OCI-LY1 (cell line): Measurements from ENCODE around the gene NR6A1.

Experiments
- H2AFZ ChIP-seq: fragments of 200-600 bp; sonication (generic), shearing (Covaris generic); 2 replicates; pipeline ENCODE4 v1.6.0; 2014; ENCODE audit warnings: antibody characterized with exemption, mild to moderate bottlenecking, low read length
- H3F3A ChIP-seq: fragments of 200-600 bp; sonication (generic), shearing (Covaris generic); 2 replicates; pipeline ENCODE4 v1.6.0; 2014; ENCODE audit warnings: mild to moderate bottlenecking, antibody characterized with exemption, low read length, moderate library complexity; ENCODE audit not compliant: insufficient read depth
- H3K27ac ChIP-seq: fragments of 200-600 bp; sonication (generic); 2 replicates; pipeline ENCODE4 v1.5.1; 2014; ENCODE audit warnings: low read length, mixed run types, mild to moderate bottlenecking, low read depth; ENCODE audit not compliant: poor library complexity, severe bottlenecking
- H3K27me3 ChIP-seq: fragments of 200-600 bp; sonication (generic); 2 replicates; pipeline ENCODE4 v1.6.0; 2014; ENCODE audit warnings: antibody characterized with exemption, mild to moderate bottlenecking, low read length, moderate library complexity; ENCODE audit not compliant: insufficient read depth
- H3K36me3 ChIP-seq: fragments of 200-600 bp; sonication (generic); 2 replicates; pipeline ENCODE4 v1.6.1; 2014; ENCODE audit warnings: mild to moderate bottlenecking, antibody characterized with exemption, low read length, moderate library complexity, mixed read lengths; ENCODE audit not compliant: insufficient read depth
- H3K4me1 ChIP-seq: fragments of 200-600 bp; sonication (generic); 2 replicates; pipeline ENCODE4 v1.5.1; 2014; ENCODE audit warnings: mild to moderate bottlenecking, low read length, moderate library complexity; ENCODE audit not compliant: insufficient read depth, severe bottlenecking
- H3K4me2 ChIP-seq: fragments of 200-600 bp; sonication (generic), shearing (Covaris generic); 2 replicates; pipeline ENCODE4 v1.6.1; 2014; ENCODE audit warnings: low read length
- H3K4me3 ChIP-seq: fragments of 200-600 bp; sonication (generic); 2 replicates; pipeline ENCODE4 v1.5.1; 2014; ENCODE audit warnings: low read length, low read depth, mild to moderate bottlenecking, mixed read lengths; ENCODE audit not compliant: poor library complexity, severe bottlenecking
- H3K79me2 ChIP-seq: fragments of 200-600 bp; shearing (Covaris generic); 2 replicates; pipeline ENCODE4 v1.6.1; 2016; ENCODE audit warnings: mixed run types, low read length, mixed read lengths; ENCODE audit not compliant: insufficient read depth
- H3K9ac ChIP-seq: fragments of 200-600 bp; sonication (generic), shearing (Covaris generic); 2 replicates; pipeline ENCODE4 v1.6.1; 2014; ENCODE audit warnings: mild to moderate bottlenecking, low read length, mixed read lengths
- H3K9me2 ChIP-seq: fragments of 200-600 bp; sonication (generic), shearing (Covaris generic); 2 replicates; pipeline ENCODE4 v1.6.1; 2014; ENCODE audit warnings: low read depth, mild to moderate bottlenecking, low read length, mixed read lengths
- H3K9me3 ChIP-seq: fragments of 200-600 bp; shearing (Covaris generic); 2 replicates; pipeline ENCODE4 v1.6.1; 2014; ENCODE audit warnings: low read length, mixed read lengths
- H4K20me1 ChIP-seq: fragments of 200-600 bp; sonication (generic), shearing (Covaris generic); 2 replicates; pipeline ENCODE4 v1.6.0; 2016; ENCODE audit warnings: mild to moderate bottlenecking, low read length; ENCODE audit not compliant: insufficient read depth
- CTCF ChIP-seq: fragments of 200-600 bp; sonication (generic), shearing (Covaris generic); IDR thresholded peaks from 2 replicates; pipeline ENCODE4 v1.5.1; 2017; ENCODE audit warnings: mild to moderate bottlenecking, antibody characterized with exemption, low read length, moderate library complexity, mixed read lengths
- EZH2 ChIP-seq: fragments of 200-600 bp; sonication (generic), shearing (Covaris generic); IDR thresholded peaks from 2 replicates; pipeline ENCODE4 v1.8.0; 2017; ENCODE audit warnings: borderline replicate concordance, mixed run types, mild to moderate bottlenecking, antibody characterized with exemption, low read length, moderate library complexity, mixed read lengths

Gene NR6A1

GRCh38 chr9:124805186-124805585 is 34.1 kb upstream of the NR6A1 start:
- Histone ChIP-seq H3K36me3 (0 out of 2 replicates have a peak, but pooled peaks cover 3% of the 10 kb centered on the region), H3K79me2 (no peaks in the 10 kb centered on the region), H3K27me3 (no peaks in the 10 kb centered on the region), H4K20me1 (no peaks in the 10 kb centered on the region), H3K9me3 (no peaks in the 10 kb centered on the region), H3F3A (no peaks in the 10 kb centered on the region), H3K4me3 (no peak overlapping the region), H3K4me1 (peaks cover 7% of the 10 kb centered on the region), H2AFZ (no peak overlapping the region), H3K9ac (no peak overlapping the region), H3K4me2 (no peak overlapping the region), H3K27ac (no peak overlapping the region), H3K9me2 (no peaks in the 10 kb centered on the region)
- TF ChIP-seq CTCF (no peak), EZH2 (no peak)

GRCh38 chr9:124803911-124804310 is 32.8 kb upstream of the NR6A1 start:
- Histone ChIP-seq H3K4me1 (peaks cover 9% of the 10 kb centered on the region), H3K4me3 (no peak overlapping the region), H3K9ac (no peak overlapping the region), H3K27ac (no peak overlapping the region), H4K20me1 (no peaks in the 10 kb centered on the region), H3K9me3 (no peaks in the 10 kb centered on the region), H3F3A (no peaks in the 10 kb centered on the region), H2AFZ (no peak overlapping the region), H3K4me2 (no peak overlapping the region), H3K27me3 (no peaks in the 10 kb centered on the region), H3K9me2 (no peaks in the 10 kb centered on the region), H3K36me3 (no peaks in the 10 kb centered on the region; the same call in 1 of the 2 replicates), H3K79me2 (no peaks in the 10 kb centered on the region)
- no peak for TF ChIP-seq CTCF
- no peak for TF ChIP-seq EZH2

DNA sequence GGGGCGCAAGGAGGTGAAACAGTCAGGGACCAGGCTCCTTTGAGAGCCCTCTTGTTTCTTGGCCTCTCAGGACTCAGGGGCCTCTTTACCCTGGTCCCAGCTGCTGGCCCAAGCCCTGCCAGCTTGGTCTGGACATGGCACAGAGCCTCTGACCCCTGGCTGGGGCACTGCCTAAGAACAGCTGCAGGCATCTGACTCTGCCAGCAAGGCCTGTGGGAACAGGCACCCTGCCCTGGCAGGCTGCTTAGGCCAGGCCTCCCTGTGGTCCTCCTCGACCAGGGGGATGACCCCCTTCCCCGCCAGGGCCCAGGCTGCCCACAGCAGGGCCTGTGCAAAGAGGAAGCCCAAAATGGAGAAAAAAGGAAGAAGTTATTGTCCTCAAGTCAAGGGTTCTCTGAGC is 31.3 kb upstream of the NR6A1 start:
- H3K4me3 ChIP-seq, result no peak overlapping the region
- H3K9me3 ChIP-seq, result no peaks in the 10 kb centered on the region
- no peaks in the 10 kb centered on the region for H3K9me2 ChIP-seq
- H4K20me1 ChIP-seq, result no peaks in the 10 kb centered on the region
- H2AFZ ChIP-seq, result no peak overlapping the region
- TF ChIP-seq EZH2 (no peak), CTCF (no peak)
- no peaks in the 10 kb centered on the region; the same call in 1 of the 2 replicates for H3K36me3 ChIP-seq
- no peak overlapping the region for H3K27ac ChIP-seq
- no peaks in the 10 kb centered on the region for H3F3A ChIP-seq
- peaks cover 9% of the 10 kb centered on the region for H3K4me1 ChIP-seq
- no peak overlapping the region for H3K4me2 ChIP-seq
- no peak overlapping the region for H3K9ac ChIP-seq
- H3K27me3 ChIP-seq, result no peaks in the 10 kb centered on the region
- no peaks in the 10 kb centered on the region for H3K79me2 ChIP-seq
